GM06990 (cell line): ENCODE data around the gene USP25.

Experiments used
- DNase-seq: peaks from one replicate; pipeline ENCODE4 v3.0.0-alpha.2; 2011; ENCODE audit not compliant: insufficient read length; ENCODE audit errors: extremely low read depth
- H3K27me3 ChIP-seq: replicated peaks from 2 replicates; pipeline ENCODE4 v1.6.0; 2011; ENCODE audit warnings: low read length; ENCODE audit not compliant: control insufficient read depth, insufficient read depth
- H3K36me3 ChIP-seq: 2 replicates; pipeline ENCODE4 v1.5.1; 2011; ENCODE audit warnings: low read length; ENCODE audit not compliant: control insufficient read depth, insufficient read depth
- H3K4me3 ChIP-seq: replicated peaks from 2 replicates; pipeline ENCODE4 v1.5.1; 2011; ENCODE audit warnings: low read depth, mild to moderate bottlenecking, control low read depth, low read length
- CTCF ChIP-seq: IDR thresholded peaks from 2 replicates; pipeline ENCODE4 v1.5.1; 2011; ENCODE audit warnings: low read length, control low read depth, mild to moderate bottlenecking, inconsistent platforms; ENCODE audit not compliant: insufficient read depth, poor library complexity, severe bottlenecking

USP25 gene

GRCh38 chr21:15706696-15707095, 23.1 kb upstream of the USP25 start:
- Histone ChIP-seq H3K27me3 (no peaks in the 10 kb centered on the region), H3K36me3 (no peaks in the 10 kb centered on the region), H3K4me3 (no peak overlapping the region)
- TF ChIP-seq CTCF = no peak
- no peak for DNase-seq

- H3K27me3 ChIP-seq = no peaks in the 10 kb centered on the region
- TF ChIP-seq CTCF = no peak
- DNase-seq = no peak
- no peaks in the 10 kb centered on the region for H3K36me3 ChIP-seq
- H3K4me3 ChIP-seq = no peak overlapping the region
These were observed 16.4 kb upstream of the USP25 start for GRCh38 chr21:15713412-15713811.

- no peaks in the 10 kb centered on the region for H3K36me3 ChIP-seq
- DNase-seq = no peak
- no peak for TF ChIP-seq CTCF
- no peaks in the 10 kb centered on the region for H3K27me3 ChIP-seq
- H3K4me3 ChIP-seq = no peak overlapping the region
These were observed 11.1 kb upstream of the USP25 start for GRCh38 chr21:15718711-15719110.

GRCh38 chr21:15719976-15720375, 9.8 kb upstream of the USP25 start:
- Histone ChIP-seq H3K36me3 (no peaks in the 10 kb centered on the region), H3K4me3 (no peak overlapping the region), H3K27me3 (no peaks in the 10 kb centered on the region)
- DNase-seq = no peak
- no peak for TF ChIP-seq CTCF

- no peak for DNase-seq
These were observed 7.0 kb upstream of the USP25 start for GRCh38 chr21:15722591-15723324.

More at GRCh38 chr21:15722591-15723324, 7.0 kb upstream of the USP25 start:
- Histone ChIP-seq H3K4me3 (no peak overlapping the region), H3K36me3 (no peaks in the 10 kb centered on the region), H3K27me3 (no peaks in the 10 kb centered on the region)
- TF ChIP-seq CTCF = no peak
